Measurements from ENCODE around the gene STMN1.

STMN1 gene

DNA sequence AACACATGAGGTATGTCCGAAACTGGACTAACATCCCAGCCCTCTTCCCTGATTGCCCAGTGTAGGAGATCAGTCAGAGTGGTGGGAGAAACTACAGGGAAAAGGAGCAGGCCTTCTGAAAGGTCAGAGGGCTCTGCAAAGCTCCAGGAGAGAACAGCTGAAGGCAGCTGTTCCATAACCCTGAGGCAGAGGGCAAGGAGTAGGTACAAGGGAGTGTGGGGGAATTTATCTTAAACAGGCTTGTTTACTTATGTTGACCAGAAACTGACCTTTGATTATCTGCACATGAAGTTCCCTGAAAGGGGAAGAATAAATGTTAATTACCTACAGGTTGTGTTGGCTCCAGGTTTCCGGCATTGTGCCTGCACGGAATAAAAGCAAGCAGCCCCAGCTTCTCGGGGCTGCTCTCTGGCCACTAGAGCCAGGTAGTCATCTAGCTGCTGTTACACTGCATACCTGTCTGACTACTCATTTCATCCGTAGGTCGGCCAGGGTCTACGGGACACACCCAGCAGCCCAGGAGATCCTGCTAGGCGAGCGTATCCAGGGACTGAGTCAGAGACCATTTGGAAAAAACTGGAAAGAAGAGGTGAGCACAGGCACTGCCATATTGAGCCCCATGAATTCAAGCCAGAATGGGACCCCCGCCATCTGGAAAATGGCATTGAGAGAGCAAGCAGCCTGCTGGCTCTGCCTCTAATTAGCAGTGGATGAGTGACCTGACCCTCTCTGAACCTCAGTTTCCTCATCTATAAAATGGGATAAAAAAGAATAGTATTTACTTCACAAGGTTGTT, 15.8 kb downstream of the STMN1 start:
- no peak for DNase-seq

DNA sequence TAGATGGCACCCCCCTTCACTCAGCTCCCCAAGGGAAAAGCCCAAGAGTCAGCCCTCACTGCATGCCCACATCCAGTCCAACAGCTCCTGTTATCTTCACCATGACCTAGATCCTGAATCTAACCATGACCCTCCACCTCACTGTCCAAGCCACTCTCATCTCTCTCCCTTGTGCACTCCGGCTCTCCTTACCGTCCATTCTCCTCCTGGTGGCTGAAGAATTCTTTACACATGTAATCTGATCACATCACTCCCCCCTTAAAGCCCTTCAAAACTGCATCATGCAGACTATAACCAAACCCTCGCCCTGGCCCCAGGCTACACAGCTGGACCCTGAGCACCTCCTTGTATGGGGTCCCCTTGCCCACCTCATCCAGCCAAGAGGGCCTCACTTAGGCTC, 16.7 kb downstream of the STMN1 start:
- DNase-seq: no peak

DNA sequence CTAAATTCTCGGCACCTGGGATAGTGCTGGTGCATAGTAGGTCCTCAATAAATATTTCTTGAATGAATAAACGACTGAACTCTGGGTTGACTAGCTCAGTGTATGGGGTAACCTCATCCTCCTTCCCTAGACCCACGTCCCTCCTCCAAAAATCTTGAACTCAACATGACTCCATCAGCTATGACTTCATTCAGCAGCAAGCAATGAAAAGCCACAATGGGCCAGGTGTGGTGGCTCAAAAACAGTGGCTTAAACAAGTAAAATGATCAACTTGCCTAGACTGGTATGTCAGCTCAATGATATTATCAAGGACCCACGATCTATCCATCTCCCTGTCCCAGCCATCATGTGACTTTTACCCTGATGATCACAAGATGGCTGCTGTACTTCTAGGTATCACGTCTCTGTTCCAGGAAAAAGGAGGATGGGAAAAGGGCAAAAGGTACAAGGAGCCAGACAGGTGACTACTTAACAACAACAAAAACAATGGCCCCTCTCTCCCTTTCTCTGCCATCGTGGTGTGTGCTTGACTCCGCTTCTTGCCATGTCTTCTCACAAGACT, 17.7 kb downstream of the STMN1 start:
- no peak for DNase-seq

DNA sequence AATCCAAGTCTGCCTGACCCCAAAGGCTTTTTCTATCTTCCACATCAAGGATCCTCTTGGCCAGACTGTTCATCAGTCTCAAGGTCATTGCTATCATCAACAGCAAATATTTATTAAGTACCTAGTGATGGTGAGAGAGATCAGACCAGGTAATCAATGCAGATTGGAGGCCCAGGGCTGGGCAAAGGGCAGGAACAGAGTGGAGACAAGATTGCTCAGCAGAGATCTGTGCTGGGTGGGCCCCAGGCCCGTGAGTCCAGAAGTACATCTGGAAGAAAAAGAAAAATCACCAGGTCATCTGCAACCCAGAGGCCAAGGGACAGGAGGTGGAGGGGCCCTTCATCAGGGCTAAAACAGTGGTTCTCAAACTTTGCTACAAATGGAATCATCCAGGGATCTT, 20.6 kb downstream of the STMN1 start:
- no peak for DNase-seq

DNA sequence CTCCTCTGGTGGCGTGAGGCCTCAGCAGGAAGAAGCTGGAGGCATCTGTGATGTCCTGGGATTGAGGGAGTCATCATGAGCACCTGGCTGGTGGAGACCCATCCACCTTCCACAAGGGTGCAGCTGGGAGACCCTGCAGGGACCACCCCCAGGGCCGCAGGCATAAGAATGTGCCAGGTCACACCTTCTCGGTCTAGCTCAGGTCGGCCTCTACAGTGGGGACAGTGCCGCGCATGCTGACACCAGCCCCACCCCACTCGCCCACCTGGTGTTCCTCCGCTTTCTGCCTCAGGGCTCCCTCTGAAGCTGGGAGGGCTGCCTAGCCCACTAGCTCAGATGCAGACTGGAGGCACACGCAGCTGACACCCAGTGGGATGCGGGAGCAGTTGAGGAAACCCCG, 25.0 kb downstream of the STMN1 start:
- DNase-seq: no peak

DNA sequence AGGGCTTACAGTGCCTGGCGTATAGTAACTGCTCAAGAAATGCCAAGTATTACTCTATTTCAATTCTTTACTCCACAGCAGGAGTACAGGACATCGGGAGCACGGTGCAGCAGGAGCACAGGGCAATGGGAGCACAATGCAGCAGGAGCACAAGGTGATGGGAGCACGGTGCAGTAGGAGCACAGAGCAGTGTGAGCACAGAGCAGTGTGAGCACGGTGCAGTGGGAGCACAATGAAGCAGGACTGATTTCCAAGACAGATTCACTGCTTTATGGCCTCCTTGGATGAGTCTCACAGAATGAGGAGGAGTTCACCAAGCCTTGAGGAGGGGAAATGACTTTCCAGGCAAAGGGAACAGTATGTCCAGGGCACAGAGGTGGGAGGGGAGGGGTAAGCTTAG, 25.7 kb downstream of the STMN1 start:
- no peak for DNase-seq

DNA sequence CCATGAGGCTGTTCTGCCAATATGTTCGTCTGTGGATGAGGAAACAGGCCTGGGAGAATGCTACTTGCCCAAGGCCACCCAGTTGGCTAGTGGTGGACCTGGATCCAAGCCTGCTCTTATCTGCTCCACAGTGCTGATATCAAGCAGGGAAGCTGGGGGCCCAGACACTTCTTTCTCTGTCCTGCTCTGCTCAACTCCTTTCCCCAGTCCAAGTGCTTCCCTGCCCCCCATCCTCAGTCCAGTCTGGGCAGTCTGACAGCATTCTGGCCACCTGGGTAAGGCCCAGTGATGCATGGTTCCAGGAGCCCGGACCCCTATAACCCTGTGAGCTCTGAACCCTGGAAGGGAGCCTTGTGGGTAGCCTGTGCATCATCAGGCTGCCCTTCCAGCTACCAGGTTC, 26.5 kb downstream of the STMN1 start:
- DNase-seq: no peak

DNA sequence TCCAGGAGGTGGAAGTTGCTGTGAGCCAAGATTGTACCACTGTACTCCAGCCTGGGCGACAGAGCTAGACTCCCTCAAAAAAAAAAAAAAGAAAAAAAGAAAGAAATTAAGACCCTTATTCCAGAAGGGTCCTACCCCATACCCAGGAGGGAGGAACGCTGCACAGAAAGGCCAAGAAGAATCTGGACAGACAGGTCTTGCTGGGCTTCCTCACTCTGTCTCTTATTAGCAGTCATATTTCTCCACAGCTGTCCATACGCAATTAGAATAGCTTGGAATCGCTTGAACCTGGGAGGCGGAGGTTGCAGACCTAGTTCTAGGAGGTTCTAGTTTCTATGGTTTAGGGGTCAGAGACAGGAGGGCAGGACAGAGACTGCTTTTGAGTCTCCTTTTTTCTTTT, 27.5 kb downstream of the STMN1 start:
- no peak for DNase-seq

DNA sequence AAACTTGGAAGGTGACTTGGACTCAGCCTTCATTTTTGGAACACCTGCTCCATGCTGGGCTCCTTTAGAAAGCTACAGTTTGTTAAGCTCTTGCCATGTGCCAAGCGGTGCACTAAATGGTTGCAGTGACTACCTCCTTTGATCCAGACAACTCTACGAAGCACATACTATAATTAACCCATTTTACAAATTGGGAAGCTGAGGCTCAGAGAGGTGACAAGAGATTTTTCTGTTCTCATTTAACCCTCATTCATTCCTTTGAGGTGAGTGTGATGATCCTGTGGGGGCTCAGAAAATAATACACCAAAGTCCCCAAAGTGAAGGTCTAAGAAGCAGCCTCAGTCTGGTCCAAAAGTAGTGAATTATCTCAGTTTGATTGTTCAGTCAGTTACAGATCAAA, 29.1 kb downstream of the STMN1 start:
- no peak for DNase-seq

DNA sequence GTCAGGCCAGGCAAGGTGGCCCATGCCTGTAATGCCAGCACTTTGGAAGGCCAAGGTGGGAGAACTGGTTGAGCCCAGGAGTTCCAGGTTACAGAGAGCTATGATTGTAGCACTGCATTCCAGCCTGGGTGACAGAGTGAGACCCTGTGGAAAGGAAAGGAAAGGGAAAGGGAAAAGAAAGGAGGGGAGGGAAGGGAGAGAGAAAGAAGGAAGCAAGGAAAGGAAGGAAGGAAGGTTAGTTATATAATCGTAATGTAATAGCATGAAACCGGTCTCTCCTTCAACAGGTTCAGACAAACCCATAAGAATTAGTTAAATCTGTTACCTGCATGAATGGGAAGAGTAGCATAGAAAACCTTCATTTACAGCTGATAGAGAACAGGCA, 29.5 kb downstream of the STMN1 start:
- DNase-seq: no peak

DNA sequence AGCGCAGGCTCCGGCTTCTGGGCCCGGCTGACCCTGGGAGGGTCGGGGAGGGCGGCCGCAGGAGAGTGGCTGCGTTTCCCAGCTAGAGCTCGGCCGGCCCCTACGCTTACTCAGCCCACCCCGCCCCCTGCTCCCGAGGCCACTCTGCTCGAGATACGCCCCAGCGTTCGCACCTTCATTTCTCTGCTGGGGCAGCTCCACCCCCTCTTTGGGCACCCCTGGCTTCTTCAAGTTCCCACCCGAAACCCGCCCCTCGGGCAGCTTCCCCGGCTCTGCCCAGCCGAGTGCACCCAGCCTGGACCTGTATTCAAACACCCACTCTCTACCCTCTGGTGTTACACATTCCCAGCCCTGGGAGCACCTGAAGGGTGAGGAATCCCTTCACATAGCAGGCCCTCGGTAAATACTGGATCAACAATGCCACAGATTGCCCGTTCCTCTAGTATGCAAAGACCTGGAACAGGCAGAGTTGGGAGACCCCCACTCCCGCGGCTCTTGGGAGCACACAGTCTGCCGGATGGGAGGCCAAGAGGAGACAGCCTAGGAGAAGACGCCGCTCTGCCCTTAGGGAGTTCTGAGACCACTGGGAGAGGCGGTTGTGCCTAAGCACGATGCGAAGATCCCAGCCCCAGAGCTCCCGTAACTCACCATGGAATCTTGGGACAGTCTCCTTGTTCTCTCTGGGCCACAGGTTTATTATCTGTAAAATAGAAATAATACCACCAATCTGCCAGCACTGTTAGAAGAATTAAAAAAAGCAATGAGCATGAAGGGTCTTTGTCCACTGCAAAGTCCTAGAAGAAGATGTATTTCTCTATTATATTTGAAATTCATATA, 30.1 kb downstream of the STMN1 start:
- DNase-seq: no peak

DNA sequence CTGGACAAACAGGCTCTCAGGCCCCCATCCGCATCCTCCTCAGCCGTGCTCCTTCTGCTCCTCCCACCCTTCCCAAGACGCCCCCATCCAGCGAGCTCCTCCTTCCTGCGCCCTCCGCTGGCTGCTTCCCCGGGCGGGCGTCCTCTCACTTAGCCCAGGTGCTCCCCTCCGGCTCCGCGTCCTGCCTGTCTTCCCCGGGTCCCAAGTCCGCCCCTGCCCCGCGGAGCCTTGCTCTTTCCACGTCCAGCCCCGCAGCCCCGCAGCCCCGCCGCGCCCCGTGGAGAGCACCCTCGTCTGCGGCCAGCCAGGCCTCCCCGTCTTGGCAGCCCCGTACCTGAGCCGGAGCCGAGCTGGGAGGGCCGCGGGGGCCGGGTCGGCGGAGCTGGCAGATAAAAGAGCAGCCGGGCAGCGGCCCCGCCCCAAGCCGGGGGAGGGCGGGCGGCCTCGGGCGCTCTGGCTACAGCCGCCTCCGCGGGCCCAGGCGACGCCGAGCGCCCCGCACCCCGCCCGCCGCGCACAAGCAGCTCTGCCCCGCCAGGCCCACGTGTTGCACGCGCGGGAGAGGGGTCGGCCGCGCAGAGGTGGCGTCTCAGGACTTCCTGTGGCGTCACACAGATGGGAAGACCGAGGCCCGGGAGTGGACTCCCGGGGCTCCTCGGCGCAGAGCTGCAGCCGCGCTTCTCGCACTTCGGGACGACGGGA, 30.9 kb downstream of the STMN1 start, which contains the start of gene PAQR7:
Gene PAQR7, minus strand, starts transcription at position 555 of the 702 bp plus-strand sequence. CDS start 11,869 bp downstream, outside the sequence.
- peak; percentile 44 for DNase-seq

DNA sequence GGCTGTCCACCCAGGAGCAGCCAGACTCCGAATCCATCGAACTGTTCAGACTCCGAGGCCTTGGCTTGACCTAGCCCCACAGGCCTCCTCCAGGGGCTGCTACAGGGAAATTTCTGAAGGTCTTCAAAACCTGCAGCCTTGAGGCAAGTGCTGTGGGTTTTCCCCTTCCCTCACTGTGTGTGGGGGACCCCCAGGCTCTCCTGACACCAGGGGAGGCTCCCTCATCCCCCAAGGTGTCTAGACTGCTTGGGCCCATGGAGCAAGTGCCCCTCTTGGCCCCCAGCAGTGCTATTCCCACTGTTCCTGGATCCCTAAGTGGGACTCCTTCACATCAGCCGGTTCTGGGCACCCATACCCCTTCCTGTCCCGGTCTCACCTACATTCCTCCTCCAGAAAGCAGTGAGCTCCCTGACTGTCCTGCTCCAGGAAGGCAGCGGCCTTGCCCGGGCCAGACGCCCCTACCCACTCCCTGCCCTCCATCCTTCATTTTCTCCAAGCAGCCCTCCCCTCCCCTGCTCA, 31.5 kb downstream of the STMN1 start:
- no peak for DNase-seq

DNA sequence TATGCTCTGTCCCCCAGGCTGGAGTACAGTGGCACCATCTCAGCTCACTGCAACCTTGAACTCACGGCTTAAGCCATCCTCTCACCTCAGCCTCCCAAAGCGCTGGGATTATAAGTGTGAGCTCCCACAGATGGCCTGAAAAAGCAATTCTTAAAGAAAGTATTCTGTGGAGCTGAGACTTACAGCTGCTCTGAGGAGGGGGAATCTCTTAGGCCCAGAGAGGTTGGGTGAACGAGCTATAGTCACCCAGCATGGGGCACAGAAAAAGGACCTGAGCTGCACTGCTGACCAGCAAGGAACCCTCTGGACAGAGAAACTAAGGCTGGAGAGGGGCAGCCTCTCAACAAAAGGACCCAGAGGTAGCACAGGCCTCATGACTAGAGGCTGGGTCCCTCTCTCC, 32.0 kb downstream of the STMN1 start:
- DNase-seq: no peak

DNA sequence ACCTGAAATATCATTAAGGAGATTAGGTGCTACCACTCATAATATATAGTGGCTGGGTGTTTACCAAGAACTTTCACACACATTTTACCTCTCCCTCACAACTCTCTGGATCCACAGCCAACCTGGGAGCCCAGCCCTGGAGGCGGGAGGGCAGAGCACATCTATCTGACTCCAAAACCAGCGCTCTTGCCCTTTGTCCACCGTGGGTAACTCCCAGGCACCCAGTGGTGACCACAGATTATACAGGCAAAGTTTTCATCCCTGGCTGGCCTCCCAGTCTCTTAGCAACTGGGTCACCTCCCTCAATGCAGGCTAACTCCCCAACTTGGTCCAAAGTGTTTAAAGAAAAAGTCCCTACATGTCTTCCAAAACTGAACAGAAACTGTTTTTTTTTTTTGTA, 33.1 kb downstream of the STMN1 start:
- no peak for DNase-seq

DNA sequence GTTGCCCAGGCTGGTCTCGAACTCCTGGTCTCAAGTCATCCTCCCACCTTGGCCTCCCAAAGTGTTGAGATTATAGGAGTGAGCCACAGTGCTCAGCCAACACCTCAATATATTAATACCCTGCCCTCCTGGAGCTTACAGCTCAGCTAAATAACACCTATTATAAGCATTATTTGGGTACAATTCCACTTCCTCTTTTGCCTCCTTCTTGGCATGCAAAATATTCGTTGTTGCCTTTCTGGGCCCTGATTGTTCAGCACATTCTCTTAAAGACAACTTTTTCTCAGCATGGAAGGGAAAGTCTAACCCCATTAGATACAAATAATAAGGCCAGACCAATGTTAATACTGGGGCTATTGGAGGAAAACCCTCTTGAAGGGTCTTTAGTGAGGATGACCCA, 33.5 kb downstream of the STMN1 start:
- DNase-seq: no peak

DNA sequence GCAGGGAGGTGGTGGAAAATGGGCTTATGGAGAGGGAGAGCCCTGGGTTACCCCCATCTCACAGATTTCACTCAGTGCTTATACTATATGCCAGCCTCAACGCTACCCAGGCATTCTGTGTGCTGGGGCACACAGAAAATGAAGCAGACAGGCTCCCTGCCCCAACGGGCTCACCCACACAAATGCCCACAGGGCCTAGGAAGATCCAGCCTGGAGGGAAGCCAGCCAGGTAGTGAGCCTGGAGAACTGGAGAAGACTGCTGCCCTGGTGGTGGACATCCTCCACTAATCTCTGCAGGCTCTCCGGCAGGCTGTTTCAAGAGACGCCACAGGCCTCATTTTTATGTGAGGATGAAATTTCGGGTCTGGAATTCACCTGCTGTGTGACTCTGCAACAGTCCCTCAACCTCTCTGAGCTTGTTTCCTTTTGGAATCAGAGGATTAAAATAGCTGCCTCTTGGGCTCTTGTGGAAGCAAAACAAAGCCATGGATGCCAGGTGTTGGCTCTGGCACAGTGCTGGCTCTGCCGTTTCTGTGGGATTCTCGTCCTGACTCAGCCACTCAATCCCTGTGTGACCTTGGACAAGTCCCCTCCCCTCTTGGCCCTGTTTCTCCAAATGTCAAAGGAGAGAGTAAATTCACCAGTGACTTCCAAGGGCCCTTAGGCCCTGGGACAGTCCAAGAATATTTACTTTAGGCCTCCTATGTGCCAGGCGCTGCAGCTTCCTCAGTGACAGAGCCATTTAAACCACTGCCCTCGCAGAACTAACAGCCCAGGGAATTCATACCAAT, 34.3 kb downstream of the STMN1 start:
- no peak for DNase-seq

DNA sequence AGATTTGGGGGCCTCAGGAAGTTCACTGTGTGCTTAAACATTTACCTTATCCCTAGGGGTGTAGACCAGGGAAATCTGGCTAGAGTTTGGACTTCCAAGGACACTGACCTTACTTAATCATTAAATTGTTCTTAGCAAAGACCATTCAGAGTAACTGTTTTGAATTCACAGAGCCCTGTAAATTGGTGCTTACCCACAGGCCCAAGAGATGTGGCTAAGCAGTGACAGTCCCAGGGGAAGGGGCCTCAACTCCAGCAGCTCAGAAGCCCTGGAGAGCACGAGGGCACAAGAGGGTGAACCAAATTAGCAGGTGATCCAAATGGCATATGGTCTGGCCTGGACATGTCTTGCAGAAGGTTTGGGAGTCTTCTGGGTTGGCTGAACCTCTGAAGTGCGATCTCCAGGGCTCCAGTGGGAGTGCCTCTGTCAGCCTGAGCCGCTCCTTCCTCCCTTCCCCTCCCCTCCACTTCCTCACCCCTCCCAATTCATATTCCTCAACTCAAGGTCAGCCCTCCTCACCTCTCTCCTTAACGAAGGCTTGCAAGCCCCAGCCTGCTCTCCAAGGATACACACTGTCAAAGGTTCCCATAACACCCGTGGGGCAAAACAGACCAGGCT, 35.0 kb downstream of the STMN1 start:
- no peak for DNase-seq

DNA sequence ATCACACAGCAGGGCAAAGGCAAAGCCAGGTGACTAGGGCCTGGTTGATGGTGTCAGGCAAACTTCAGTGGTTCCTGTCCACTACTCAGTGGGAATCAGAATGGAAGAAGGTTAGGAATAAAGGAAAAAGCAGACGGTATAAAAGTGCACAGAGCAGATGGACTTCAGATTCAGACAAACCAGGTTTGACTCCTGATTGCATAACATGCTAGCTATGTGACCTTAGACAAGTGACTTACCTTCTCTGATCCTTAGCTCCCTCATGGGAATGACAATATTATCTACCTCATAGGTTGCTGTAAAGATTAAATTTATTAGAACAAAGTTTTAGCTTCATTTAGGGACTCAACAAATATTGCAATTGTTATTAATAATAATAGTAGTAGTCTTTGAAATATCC, 35.6 kb downstream of the STMN1 start:
- no peak for DNase-seq

DNA sequence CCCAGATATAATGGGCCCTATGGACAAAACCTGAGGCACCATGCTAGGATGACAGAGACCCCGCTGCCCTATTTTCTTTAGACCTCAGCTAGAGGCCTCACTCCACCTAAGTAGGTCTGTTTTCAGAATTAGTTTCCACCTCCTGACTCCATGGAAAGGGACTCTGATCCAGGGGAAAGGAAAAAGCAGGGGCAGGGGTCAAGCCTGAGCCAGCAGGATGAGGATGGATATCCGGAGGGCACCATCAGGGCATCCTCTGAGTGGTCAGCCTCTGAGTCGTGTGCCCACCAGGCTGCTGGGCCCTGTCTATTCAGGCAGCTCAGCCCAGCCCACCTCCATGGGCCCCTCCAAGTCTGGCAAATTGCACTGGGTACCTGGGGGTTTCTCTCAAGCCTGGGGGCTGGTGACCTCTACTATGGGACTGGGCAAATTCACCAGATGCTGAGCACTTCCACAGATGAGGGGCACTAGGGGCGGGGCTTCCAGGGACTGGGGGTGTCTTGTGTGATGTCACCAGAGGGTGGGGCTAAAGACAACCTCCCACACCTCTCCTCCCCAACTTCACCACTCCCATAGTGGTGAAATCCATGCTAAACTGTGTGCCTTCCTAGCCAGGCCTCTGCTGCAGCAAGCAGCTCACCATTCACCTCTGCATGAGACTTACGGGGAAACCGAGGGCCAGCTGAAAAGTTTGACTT, 36.2 kb downstream of the STMN1 start:
- no peak for DNase-seq
